CD4-positive, alpha-beta T cell treated with Interleukin-15 for 1 hour (primary cell): ENCODE data around the gene HEXD.

Experiments used
- DNase-seq: peaks from one replicate; pipeline ENCODE4 v3.0.0-alpha.2; 2020

The HEXD gene

GRCh38 chr17:82382933-82383255 is 35.3 kb upstream of the HEXD start:
- DNase-seq, result no peak

- DNase-seq, result no peak
These were observed 34.7 kb upstream of the HEXD start for GRCh38 chr17:82383411-82383810.

- DNase-seq, result no peak
These were observed 34.0 kb upstream of the HEXD start for GRCh38 chr17:82384051-82384729.

GRCh38 chr17:82384730-82385481 is 33.2 kb upstream of the HEXD start:
- DNase-seq, result no peak

GRCh38 chr17:82385559-82386254 is 32.4 kb upstream of the HEXD start:
- no peak for DNase-seq

GRCh38 chr17:82386255-82386831 is 31.8 kb upstream of the HEXD start:
- no peak for DNase-seq

- DNase-seq, result no peak
These were observed 31.1 kb upstream of the HEXD start for GRCh38 chr17:82386881-82387704.

- no peak for DNase-seq
These were observed 30.4 kb upstream of the HEXD start for GRCh38 chr17:82387705-82388106.

GRCh38 chr17:82388223-82388921 is 29.8 kb upstream of the HEXD start:
- DNase-seq, result no peak

- DNase-seq, result no peak
These were observed 29.2 kb upstream of the HEXD start for GRCh38 chr17:82388922-82389283.

GRCh38 chr17:82389379-82389778 is 28.8 kb upstream of the HEXD start:
- DNase-seq, result no peak

GRCh38 chr17:82390015-82390859 is 27.9 kb upstream of the HEXD start:
- no peak for DNase-seq

GRCh38 chr17:82390860-82391435 is 27.2 kb upstream of the HEXD start:
- DNase-seq, result no peak

GRCh38 chr17:82391496-82392066 is 26.6 kb upstream of the HEXD start:
- no peak for DNase-seq

GRCh38 chr17:82392209-82392920 is 25.8 kb upstream of the HEXD start:
- DNase-seq, result no peak

- no peak for DNase-seq
These were observed 25.2 kb upstream of the HEXD start for GRCh38 chr17:82392941-82393340.

GRCh38 chr17:82394278-82394677 is 23.9 kb upstream of the HEXD start:
- no peak for DNase-seq

GRCh38 chr17:82396601-82397435 is 21.3 kb upstream of the HEXD start:
- DNase-seq, result no peak
